Cardiac atrium fibroblast (primary cell): ENCODE results near the gene RPL12. TPM values are rescaled to one million over a fixed set of nuclear protein-coding genes. Genes with fewer than 3 reads are reported as not detected.

ENCODE experiments used
- total RNA-seq: library from RNA; depleted of rRNA; stranded (reverse); fragments of >200 nt; gene quantifications from 2 replicates; pipeline ENCODE4 v1.2.3, GENCODE V29; 2015

The RPL12 gene
- total RNA-seq = 2,722 and 3,224 TPM in 2 replicates

DNA sequence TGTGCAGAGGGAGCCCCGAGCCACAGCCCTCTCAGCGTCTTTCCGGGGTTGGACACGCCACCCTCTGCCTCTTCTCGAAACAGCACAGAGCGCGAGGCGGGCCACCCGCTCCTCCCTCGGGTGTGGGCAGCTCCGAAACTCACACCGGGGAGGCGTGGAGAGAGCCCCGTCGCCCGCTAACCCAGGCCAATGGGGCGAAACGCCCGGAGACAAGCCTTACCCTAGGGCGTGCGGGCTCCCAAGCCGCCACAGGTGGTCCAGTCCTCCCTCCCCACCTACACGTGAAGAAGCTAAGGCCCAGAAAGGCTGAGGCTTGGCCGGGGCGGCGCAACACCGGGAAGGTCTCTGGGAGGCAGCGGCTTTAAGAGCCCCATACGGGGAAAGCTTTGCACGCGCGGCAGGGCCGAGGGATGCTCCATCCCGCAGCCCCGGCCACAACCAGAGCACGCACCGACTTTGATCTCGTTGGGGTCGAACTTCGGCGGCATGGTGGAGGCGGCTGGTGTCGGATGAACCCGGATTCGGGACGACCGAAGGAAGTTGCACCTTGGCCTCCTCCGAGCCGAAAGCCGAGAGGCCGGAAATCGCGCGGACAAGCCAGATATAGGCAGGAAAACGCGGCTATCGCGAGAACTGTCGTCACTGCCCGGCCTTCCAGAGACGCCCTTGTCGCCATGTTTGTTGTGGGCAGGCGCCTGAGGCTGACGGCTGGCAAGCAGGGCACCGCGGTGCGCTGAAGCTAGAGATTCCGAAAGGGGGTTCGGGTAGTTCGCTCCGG lies at the start of gene RPL12, which contains the start of gene LRSAM1:
Gene RPL12, minus strand, starts transcription at position 577 of the 778 bp plus-strand sequence. Its CDS starts 89 bp downstream, at position 488.
Gene LRSAM1, plus strand, starts transcription at position 681 of the 778 bp plus-strand sequence. CDS start 3,018 bp downstream, outside the sequence.

DNA sequence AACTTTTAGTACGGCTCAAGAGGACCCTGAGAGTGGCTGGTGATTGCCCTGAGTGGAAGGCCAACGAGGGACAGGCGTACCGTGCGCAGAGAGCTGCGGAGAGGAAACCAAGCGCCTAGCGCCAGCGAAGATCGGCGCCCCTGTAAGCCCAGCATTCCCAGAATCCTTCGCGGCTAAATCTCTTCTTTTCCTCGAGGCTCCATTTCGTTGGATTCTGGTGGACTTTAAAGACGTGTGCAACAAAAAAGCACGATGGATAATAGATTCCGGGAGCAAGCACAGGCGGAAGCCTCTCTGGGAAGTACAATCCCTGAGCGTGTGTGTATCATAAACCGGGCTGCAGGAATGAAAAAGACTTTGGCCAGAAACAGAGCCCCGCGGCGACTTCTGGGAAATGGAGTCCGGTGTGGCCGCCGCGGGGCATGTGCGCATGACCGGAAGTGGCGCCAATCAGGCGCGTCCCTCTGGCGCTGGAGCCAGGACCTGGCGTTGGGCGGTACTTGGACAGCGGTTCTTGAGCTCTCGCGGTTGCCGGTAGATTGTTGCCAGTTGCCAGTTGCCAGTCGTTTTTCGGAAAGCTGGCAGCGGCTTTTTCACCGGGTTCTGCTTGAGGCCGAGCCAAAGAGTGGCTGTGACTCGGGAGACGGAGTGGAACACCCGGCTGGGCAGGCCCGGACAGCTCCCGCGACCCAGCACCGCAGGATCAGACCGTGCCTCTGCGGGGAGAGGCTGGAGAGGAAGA lies 27.1 kb downstream of the RPL12 start, which contains the start of gene ZNF79:
Gene ZNF79, plus strand, starts transcription at position 449 of the 742 bp plus-strand sequence. CDS start 406 bp downstream, outside the sequence.

Other genes starting within 250 kb of the RPL12 start
- 0.81 and 3.2 TPM in 2 replicates for gene GARNL3, start 186.6 kb downstream of the RPL12 start, total RNA-seq
- gene SLC2A8, start 54.2 kb downstream of the RPL12 start, total RNA-seq = 21.3 and 26.1 TPM in 2 replicates
- 7.9 and 8.7 TPM in 2 replicates for gene ZNF79, start 27.0 kb downstream of the RPL12 start, total RNA-seq
- gene LRSAM1, start 104 bp upstream of the RPL12 start, total RNA-seq = 12.6 and 24.7 TPM in 2 replicates
- 28.4 and 35.6 TPM in 2 replicates for gene STXBP1, start 160.9 kb upstream of the RPL12 start, total RNA-seq